ENCODE results near the gene MTCH2. TPM values are rescaled to one million over a fixed set of nuclear protein-coding genes. Genes with fewer than 3 reads are reported as not detected.

MTCH2 gene
- total RNA-seq, 4 donors from 2014 or later = 43.3 to 66.4 (median 44.7) TPM

GRCh38 chr11:47583844-47584243 is 58.5 kb downstream of the MTCH2 start:
- no peak for TF ChIP-seq CTCF (IDR thresholded peaks at IDR 0.05; ENCODE audit: low read depth)

- no peak for TF ChIP-seq CTCF (IDR thresholded peaks at IDR 0.05; ENCODE audit: low read depth)
Measured at GRCh38 chr11:47578524-47579494, 63.5 kb downstream of the MTCH2 start, which contains the start of the genes KBTBD4 and NDUFS3. Gene KBTBD4 (minus strand): TSS chr11:47578970. CDS start chr11:47578951, 19 bp downstream. Gene NDUFS3 (plus strand): TSS chr11:47579074. CDS start chr11:47579092, 18 bp downstream.

DNA sequence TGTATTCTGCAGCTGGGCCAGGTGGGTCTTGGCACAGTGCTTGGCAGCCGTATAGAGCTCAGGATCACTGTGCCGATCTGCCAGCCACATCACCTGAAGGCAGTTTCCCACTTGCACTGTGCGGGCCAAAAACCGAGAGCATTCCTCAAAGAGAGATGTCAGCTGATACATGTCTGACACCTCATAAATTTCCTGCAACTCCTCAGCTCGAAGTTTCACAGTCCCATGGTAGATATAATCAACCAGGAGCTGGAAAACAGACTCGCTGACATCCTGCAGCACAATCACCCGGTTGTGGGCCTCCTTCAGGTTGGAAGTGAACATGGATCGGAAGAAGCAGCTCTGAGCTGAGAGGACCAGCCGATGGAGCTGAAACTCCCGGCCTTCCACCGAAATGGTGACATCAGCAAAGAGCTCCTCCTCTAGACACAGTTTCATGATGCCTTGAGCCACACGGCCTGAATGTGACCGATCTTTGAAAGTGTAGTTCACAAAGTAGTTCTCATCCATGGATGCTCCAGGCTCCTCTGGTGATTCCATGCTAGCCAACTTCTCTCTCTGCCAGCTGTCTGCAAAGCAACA is 64.8 kb downstream of the MTCH2 start:
- TF ChIP-seq CTCF (IDR thresholded peaks at IDR 0.05; ENCODE audit: low read depth) = no peak

- TF ChIP-seq CTCF (IDR thresholded peaks at IDR 0.05; ENCODE audit: low read depth) = no peak
Measured at GRCh38 chr11:47573321-47573720, 69.0 kb downstream of the MTCH2 start.

DNA sequence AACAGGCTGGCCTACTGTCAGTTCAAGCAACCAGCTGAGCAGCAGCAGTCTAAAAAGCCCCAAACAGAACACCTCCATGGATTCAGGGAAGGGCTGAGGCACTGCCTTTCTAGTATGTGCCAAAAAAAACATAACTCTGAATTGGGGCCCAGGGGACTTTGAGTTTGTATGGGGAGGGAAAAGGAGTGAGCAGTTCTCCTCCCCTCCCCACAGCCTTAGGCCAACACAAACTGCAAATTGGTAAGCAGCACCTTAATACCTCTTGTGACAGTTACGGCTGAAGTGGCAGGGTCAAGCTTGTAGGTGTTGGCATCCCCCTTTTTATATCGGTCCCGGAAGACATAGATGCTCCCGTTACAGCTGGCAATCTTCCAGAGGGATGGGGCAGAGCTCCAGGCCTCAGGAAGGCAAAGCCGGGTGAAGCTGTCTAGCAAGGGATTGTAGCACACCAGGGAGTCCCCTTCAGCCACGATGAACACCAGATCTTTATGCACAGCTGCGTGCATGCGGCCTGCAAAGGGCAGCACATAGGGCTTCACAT is 69.6 kb downstream of the MTCH2 start:
- no peak for TF ChIP-seq CTCF (IDR thresholded peaks at IDR 0.05; ENCODE audit: low read depth)

- TF ChIP-seq CTCF (IDR thresholded peaks at IDR 0.05; ENCODE audit: low read depth) = no peak
Measured at GRCh38 chr11:47571895-47572294, 70.5 kb downstream of the MTCH2 start.

- no peak for TF ChIP-seq CTCF (IDR thresholded peaks at IDR 0.05; ENCODE audit: low read depth)
Measured at GRCh38 chr11:47571357-47571729, 71.0 kb downstream of the MTCH2 start.

All from subcutaneous adipose tissue (tissue), 4 donors.